HG02885 (cell line): ENCODE results near the gene ADAMTSL2.

Source experiments
- ATAC-seq: cut with Tn5 transposase; IDR thresholded peaks from one replicate; pipeline ENCODE4 v1.9.1; 2021; ENCODE audit warnings: mild to moderate bottlenecking; ENCODE audit not compliant: unreplicated experiment, poor library complexity

ADAMTSL2 gene

GRCh38 chr9:133569891-133570690 is 35.6 kb downstream of the ADAMTSL2 start:
- no peak for ATAC-seq

GRCh38 chr9:133570691-133571080 is 36.2 kb downstream of the ADAMTSL2 start:
- ATAC-seq: no peak

- no peak for ATAC-seq
These were observed 36.9 kb downstream of the ADAMTSL2 start for GRCh38 chr9:133571391-133571890.

DNA sequence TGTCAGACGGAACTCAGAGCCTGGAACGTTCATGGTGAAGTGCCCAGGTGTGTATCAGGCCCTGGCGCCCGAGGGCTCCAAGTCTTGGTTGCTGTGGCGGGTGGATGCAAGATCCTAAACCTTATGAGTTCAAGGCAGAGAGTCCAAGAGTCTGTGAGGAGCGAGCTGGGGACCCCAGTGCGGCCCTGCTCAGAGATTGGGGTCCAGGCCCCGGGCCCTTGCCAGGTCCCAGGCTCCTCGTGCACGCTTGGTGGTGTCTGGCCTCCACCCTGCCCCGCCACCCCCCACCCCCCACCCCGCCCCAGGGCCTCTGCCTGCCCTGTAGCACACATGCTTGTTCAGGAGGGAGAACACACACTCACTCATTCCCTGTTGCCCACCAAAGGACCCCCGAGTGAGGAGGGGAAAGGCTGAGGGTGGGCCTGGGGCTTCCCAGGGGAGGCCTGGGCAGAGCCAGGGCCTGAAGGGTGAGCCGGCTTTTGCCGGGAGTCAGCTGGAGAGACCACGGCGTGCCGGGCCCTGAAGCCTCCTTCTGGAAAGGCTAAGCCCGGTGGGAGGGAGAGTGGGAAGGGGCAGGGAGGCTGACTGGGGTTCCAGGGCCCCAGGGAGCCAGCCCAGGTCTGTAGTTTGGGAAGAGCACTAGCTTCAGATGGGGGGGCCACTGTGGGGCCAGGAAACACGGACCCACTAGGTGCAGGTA is 37.5 kb downstream of the ADAMTSL2 start:
- no peak for ATAC-seq

- ATAC-seq: no peak
These were observed 38.4 kb downstream of the ADAMTSL2 start for GRCh38 chr9:133572821-133573361.

DNA sequence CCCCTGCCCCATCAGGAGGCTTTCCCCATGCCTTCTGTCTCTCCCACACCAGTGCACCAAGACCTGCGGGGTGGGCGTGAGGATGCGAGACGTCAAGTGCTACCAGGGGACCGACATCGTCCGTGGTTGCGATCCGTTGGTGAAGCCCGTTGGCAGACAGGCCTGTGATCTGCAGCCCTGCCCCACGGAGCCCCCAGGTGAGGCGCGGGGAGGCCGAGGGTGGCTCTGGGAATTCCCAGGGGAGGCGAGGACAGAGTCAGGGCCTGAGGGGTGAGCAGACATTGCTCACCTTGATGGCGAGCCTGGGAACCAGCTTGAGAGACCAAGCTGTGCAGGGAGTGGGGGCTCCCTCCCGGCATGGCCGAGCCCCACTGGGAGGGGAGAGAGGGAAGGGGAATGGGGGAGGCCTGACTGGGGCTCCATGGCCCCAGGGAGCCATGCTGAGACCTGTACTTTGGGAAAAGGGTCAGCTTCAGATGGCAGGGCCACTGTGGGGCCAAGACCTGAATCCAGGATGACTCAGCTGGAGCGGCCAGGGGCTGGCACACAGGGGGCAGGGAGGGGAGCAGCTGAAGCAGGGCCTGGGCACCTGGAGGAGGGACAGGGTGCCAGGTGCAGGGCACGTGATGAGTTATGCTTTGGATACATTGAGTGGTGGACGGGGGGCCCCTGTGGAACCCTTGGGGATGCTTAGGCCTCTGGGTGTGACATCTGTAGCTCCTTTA is 39.4 kb downstream of the ADAMTSL2 start:
- no peak for ATAC-seq

- ATAC-seq: no peak
These were observed 40.3 kb downstream of the ADAMTSL2 start for GRCh38 chr9:133574771-133575170.

DNA sequence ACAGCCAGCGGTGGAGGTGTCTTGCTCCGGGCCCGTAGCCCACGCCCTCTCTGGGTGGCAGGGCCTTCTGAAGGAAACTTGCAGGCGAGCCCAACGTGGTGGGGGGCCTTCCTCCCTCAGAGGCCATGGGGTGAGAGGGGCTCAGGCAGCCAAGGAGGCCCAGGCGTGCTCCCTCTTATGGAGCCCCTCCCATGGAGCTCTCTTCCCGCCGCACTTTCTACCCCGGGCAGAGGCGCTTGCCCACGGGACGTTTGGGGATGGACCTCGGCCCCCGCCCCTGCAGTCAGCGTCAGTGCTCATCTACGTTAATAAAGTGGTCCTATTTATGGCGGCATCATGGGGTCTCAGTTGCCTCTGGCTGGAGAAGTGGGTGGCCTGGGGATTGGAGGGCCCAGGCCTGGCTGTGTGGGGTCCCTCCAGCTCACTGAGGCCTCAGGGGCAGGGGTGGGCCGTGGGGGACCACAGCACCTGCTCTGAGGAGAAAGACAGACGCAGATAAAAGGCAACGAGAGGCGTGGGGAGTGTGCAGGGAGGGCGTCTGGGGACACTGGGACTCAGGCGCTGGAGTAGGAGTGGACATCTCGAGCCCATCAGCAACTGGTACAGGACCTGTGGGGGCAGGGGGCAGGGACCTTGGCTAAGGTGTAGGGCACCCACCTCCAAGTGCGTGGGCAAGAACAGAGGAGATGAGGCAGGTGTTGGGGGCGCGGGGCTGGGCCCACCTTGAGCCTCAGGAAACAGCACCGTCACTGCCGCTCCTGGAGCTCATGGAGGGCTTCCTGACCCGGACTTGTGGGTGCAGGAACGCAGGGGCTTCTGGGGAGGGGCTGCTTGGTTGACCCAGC is 40.9 kb downstream of the ADAMTSL2 start:
- no peak for ATAC-seq

DNA sequence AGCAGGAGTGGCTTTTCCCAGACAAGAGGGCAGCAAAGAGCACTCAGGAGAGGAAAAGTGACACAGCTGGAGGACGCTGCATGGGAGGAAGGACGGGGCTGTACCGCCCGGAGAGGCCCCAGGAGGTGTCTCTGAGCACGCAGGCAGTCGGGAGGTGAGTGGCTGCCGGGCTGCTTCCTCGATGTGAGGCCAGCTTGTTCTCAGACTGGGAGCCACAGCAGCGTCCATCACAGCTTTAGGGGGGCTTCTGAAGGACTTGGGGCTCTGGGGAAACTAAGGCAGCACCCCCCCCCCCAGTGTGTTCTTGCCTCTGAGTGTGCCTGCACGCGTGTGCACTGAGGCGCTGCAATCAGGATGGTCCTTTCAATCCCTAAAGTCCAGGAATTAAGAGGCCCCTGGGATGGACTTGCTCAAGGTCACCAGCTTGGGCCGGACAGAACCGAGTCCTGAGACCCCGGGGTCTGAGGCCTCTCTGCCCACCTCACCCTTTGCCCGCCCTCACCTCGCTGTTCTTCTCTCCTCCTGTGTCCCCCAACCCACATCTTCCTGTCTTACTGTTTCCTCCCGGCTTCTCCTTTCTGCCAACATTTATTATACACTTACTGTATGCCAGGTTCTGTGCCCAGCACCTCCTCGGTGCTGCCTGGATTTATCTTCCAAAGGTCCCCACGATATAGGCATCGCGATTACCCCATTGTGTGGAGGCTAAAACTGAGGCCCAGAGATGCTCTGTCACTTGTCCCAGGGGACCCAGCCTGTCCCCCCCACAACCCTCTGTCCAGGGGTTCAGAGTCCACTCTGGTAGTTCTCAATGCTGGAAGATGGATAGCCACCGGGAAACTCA is 41.7 kb downstream of the ADAMTSL2 start:
- ATAC-seq: no peak

DNA sequence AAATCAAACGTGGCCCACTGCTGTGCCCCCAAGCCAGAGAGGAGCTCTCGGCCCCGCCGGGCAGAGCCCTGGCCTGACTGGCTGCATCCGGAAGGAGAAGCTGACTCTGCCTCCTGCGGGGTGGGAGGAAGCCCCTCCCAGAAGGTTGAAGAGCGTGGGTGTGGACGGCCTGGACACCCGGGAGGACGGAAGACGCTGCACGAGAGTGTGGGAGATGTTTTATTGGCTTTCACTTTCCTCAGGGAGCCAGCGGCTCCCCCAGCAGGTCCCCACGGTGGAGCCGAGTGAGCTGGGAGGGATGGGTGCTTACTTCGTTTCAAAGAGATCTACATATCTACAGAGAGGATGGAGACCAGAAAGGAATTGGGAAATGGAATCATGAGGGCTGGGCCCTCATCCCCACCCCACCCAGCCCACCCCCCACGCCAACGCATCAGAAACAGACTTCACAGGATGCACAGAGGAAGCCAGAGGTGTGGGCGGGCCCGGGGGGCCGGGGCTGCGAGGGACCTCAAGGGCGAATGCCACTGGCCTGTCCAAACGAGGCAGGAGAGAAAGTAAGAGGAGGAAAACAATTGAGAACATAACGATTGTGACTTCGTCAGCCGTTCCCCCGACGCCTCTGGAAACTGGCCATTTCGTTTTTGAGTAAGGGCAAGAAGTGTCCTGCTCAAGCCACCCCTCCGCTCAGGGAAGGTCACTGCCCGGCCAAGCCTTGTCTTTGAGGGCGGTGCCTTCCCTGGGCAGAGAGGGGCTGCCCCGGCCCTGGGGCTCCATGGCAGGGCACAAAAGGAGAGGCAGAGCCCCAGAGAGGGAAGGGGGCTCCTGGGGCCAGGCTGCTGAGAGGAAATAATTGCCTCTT is 42.6 kb downstream of the ADAMTSL2 start:
- ATAC-seq: no peak

GRCh38 chr9:133577737-133578112 is 43.2 kb downstream of the ADAMTSL2 start:
- ATAC-seq: no peak

DNA sequence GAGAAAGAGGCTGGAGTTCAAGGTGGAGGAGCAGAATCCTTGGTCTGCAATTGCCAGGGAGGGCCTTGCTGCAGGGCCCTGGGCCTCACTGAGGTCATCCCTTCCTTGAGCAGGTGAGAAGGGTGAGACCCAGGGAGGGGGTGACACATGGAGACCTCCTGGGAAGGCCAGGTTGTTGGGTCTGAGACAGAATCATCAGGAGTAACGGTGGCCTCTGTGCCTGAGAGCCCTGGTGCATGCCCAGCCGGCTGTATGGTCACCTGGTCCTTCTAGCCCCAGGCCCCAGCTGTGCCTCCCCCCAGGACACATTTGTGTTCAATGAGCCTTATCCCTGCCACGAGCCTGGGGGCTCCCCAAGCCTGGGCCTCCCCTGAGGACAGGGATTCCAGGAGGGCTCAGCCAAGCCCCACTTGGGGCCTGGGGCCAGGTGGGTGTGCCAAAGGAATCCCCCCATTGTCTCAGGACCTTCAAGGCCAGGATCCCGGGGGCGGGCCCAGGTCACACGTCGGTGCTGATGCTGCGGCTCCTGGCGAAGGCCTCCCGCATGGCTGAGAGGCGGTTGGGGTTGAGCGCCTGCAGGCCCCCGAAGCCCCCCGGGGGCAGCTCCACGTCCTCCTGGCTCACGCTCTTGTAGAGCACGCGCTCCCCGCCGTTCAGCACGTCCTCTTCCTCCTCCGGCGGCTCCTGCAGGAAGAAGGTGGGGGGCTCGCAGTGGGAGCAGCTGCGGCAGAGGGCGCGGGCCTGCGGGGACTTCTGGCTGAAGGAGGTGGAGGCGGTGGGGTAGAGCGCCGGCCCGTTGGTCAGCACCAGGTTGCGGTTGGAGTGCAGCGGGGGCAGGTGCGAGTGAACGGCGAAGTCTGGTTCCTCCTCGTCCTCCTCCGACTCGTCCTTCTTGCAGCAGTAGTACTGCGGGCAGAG is 44.3 kb downstream of the ADAMTSL2 start:
- no peak for ATAC-seq

- ATAC-seq: no peak
These were observed 45.3 kb downstream of the ADAMTSL2 start for GRCh38 chr9:133579601-133580418.

DNA sequence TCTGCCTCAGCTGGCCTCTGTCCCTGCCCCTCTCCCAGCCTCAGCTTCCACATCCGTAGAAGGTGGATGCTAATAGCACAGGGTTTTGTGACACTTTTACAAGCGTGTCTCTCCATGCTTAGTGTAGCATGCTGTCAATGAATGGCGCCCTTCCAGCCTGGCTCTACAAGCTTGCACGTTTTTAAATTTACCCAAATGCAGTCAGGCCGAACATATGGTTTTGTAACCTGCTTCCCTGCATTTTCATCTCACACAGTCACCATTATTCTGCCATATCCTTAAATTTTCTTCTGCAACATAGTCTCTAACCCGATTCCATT is 45.9 kb downstream of the ADAMTSL2 start:
- no peak for ATAC-seq

GRCh38 chr9:133581011-133581410 is 46.5 kb downstream of the ADAMTSL2 start:
- ATAC-seq: no peak
